Fibroblast of the aortic adventitia (primary cell): Measurements from ENCODE around the gene CD44. TPM values are rescaled to one million over a fixed set of nuclear protein-coding genes. Genes with fewer than 3 reads are reported as not detected.

Experiments
- DNase-seq: peaks from one replicate; pipeline ENCODE4 v3.0.0-alpha.2; 2010; ENCODE audit warnings: low read depth
- H3K4me3 ChIP-seq: 2 replicates; pipeline ENCODE4 v1.5.1; 2011; ENCODE audit warnings: low read depth, mild to moderate bottlenecking, control low read depth, low read length, moderate library complexity
- total RNA-seq: library from RNA; depleted of rRNA; stranded (reverse); fragments of >200 nt; gene quantifications from 2 replicates; pipeline ENCODE4 v1.2.3, GENCODE V29; 2012; ENCODE audit warnings: low replicate concordance
- TF ChIP-seq, protein P1 (sequence below): IDR thresholded peaks from 2 replicates; pipeline ENCODE4 v1.5.1; 2011; ENCODE audit warnings: mild to moderate bottlenecking, low read length, control low read depth, inconsistent platforms; ENCODE audit not compliant: insufficient read depth

CD44 gene
- total RNA-seq, 1 donor, result 458 TPM

GRCh38 chr11:35259529-35259928 lies 120.6 kb downstream of the CD44 start:
- TF ChIP-seq, protein P1, sequence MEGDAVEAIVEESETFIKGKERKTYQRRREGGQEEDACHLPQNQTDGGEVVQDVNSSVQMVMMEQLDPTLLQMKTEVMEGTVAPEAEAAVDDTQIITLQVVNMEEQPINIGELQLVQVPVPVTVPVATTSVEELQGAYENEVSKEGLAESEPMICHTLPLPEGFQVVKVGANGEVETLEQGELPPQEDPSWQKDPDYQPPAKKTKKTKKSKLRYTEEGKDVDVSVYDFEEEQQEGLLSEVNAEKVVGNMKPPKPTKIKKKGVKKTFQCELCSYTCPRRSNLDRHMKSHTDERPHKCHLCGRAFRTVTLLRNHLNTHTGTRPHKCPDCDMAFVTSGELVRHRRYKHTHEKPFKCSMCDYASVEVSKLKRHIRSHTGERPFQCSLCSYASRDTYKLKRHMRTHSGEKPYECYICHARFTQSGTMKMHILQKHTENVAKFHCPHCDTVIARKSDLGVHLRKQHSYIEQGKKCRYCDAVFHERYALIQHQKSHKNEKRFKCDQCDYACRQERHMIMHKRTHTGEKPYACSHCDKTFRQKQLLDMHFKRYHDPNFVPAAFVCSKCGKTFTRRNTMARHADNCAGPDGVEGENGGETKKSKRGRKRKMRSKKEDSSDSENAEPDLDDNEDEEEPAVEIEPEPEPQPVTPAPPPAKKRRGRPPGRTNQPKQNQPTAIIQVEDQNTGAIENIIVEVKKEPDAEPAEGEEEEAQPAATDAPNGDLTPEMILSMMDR, result no peak
- no peak overlapping the region for H3K4me3 ChIP-seq
- DNase-seq, result no peak

GRCh38 chr11:35260342-35260985 lies 121.5 kb downstream of the CD44 start:
- TF ChIP-seq, protein P1, result no peak
- no peak overlapping the region for H3K4me3 ChIP-seq
- DNase-seq, result peak; percentile 81

DNA sequence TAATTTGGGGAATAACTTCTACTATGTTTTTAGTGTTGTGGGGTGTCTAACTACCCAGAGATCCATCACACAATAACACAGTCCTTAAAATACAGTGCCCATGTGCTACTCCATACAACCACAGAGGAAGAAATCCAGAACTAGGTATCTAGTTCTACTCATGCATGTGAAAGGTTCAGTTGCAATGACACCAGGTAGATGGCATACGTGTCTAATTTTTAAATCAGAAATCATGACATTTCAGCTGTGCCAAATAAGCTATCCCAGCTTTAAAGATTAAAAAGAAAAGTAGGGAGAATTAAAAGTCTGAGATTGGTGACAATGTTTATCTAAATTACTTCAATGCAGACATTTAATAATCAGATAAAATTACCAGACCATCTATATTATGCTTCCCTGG lies 122.2 kb downstream of the CD44 start:
- no peak overlapping the region for H3K4me3 ChIP-seq
- TF ChIP-seq, protein P1, result no peak
- DNase-seq, result no peak

DNA sequence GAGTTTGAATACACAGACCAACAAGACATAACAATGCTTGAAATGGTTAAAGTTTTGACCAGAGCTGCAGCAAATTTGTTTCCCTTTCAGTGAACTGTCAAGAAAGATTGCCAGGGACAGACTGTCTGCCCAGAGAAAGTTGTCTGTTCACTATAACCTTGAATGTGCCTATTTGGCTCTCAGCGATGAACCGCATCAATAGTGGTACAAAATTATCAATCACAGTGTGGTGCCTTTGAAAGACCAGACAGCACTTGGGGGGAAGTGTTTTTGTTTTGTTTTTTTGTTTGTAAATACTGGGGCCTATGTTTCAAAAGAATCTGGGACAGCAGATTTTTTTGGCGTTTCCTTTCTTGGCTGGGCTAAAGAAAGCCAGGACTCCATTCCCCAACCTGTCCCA lies 123.1 kb downstream of the CD44 start:
- TF ChIP-seq, protein P1, result no peak
- no peak for DNase-seq
- no peak overlapping the region for H3K4me3 ChIP-seq

DNA sequence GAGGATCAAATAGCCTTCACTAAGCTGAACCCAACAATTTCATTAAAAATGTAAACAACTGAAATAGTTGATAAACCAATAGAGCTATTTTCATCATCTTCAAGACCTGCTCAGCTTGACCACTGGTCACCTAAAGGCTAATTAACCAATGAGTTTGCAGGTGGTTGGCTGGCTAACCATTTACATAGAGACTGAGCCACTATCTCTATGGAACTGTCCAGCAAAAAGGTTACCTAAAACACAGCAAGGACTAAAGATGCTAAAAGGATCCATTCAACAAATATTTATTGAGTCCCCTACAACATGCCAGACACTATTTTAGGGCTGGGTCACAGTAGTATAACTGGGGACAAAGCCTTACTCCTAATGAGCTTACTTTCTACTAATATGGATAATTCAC lies 123.8 kb downstream of the CD44 start:
- TF ChIP-seq, protein P1, result no peak
- H3K4me3 ChIP-seq, result no peak overlapping the region
- no peak for DNase-seq

DNA sequence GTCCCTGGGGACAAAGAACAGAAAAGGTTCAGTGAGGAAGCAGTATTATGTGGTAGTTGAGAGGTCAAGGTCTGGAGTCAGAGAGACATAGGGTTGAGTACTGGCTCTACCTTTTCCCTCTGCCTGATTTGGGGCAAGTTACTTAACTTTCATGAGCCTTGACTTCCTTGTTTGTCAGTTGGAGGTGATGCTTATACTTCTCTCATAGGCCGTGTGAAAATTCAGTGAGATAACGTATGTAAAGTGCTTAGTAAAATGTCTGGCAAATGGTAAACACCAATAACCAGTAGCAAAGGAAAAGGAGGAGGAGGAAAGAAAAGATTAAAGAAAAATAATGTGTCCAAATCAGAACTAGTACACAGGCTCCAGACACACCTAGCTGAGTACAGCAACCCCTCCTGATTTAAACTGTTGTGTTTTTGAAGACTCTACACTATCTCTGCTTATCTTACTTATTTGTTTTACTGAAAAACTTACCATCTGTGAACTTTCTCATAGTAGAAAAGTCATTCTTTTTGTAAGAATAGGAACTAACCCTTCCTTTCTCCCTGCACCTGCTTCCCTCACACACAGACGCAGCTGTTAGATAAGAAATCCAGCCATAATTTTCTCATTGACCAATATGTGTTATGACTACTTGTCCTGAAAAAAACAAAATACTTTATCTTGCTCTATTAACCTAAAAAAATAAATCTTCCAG lies 126.9 kb downstream of the CD44 start:
- TF ChIP-seq, protein P1, result no peak
- no peak overlapping the region for H3K4me3 ChIP-seq

More for the DNA sequence above, 126.9 kb downstream of the CD44 start:
- no peak for DNase-seq
